Cardiac muscle cell (in vitro differentiated cells and primary cell): ENCODE measurements around the gene HS2ST1. TPM values are rescaled to one million over a fixed set of nuclear protein-coding genes. Genes with fewer than 3 reads are reported as not detected.
A peak's percentile ranks its signal among the peaks of the same experiment; 100 is the strongest.

ENCODE experiments used
- DNase-seq, 2 donors: peaks; one replicate each; pipeline versions ENCODE4 v3.0.0 to v3.0.0-alpha.2; 2010 to 2017; ENCODE audit warnings: low read depth in 1 of 2, low spot score in 1 of 2
- H3K27ac ChIP-seq: fragments of 200-600 bp; sonication (generic); 2 replicates; pipeline ENCODE4 v1.5.1; 2016
- H3K27me3 ChIP-seq: fragments of 200-600 bp; sonication (generic); 2 replicates; pipeline ENCODE4 v1.6.0; 2016; ENCODE audit warnings: control low read depth
- H3K36me3 ChIP-seq: fragments of 200-600 bp; sonication (generic); 2 replicates; pipeline ENCODE4 v1.5.1; 2016; ENCODE audit warnings: control low read depth
- H3K4me1 ChIP-seq: fragments of 200-600 bp; sonication (generic); 2 replicates; pipeline ENCODE4 v1.8.1; 2017; ENCODE audit warnings: low read depth, mild to moderate bottlenecking, mixed run types
- H3K4me3 ChIP-seq: fragments of 200-600 bp; sonication (generic); 2 replicates; pipeline ENCODE4 v1.5.1; 2016; ENCODE audit warnings: mild to moderate bottlenecking
- H3K9me3 ChIP-seq: fragments of 200-600 bp; sonication (generic); 2 replicates; pipeline ENCODE4 v1.5.1; 2017; ENCODE audit warnings: low read depth, mild to moderate bottlenecking, control low read depth
- CTCF ChIP-seq: IDR thresholded peaks from 2 replicates; pipeline ENCODE4 v1.5.1; 2012; ENCODE audit warnings: low read depth, mild to moderate bottlenecking, low read length
- polyA plus RNA-seq: library from polyadenylated mRNA; unstranded; fragments of >200 nt; fragmentation: Nextera tagmentation; extraction: Ambion mirVana; gene quantifications from 2 replicates; pipeline ENCODE4 v1.2.1, GENCODE V29; 2016
- total RNA-seq: library from RNA; depleted of rRNA; stranded (reverse); fragments of >200 nt; gene quantifications from 2 replicates; pipeline ENCODE4 v1.2.3, GENCODE V29; 2016

The HS2ST1 gene
- total and polyA plus RNA-seq, 2 experiments from 2014 or later: 13.9 to 19.0 TPM

DNA sequence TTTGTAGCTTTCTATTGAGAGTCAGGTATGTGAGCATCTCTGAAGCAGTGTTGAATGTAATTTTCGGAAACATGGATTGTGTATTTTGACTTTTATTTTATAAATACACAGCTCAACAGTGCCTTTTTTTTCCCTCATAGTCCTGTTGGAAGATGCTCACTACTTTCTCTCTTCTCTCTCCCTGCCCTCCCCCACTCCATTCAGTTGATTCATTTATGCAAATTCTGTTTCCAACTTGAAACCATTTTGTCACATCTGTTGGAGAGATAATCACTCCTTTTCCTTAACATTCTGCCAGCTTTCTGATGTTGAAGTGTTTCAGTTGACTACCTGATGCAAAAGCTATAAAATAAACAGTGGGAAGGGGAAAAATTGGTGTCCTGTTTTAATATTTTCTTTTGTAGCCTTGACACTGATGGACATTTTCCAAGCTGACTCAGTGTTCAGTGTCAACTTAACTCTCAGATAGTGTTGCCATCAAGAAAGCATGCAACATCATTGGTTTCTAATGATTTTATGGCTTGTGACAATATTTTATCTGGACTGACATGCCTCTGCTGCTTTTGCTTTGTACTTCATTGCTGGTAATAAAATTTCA is 194.5 kb downstream of the HS2ST1 start:
- no peak for DNase-seq
- TF ChIP-seq CTCF: no peak
- H3K27ac ChIP-seq: no peak overlapping the region
- no peaks in the 10 kb centered on the region for H3K27me3 ChIP-seq
- H3K4me1 ChIP-seq: peaks cover 31% of the 10 kb centered on the region
- no peaks in the 10 kb centered on the region for H3K9me3 ChIP-seq
- H3K4me3 ChIP-seq: no peak overlapping the region
- no peaks in the 10 kb centered on the region for H3K36me3 ChIP-seq

DNA sequence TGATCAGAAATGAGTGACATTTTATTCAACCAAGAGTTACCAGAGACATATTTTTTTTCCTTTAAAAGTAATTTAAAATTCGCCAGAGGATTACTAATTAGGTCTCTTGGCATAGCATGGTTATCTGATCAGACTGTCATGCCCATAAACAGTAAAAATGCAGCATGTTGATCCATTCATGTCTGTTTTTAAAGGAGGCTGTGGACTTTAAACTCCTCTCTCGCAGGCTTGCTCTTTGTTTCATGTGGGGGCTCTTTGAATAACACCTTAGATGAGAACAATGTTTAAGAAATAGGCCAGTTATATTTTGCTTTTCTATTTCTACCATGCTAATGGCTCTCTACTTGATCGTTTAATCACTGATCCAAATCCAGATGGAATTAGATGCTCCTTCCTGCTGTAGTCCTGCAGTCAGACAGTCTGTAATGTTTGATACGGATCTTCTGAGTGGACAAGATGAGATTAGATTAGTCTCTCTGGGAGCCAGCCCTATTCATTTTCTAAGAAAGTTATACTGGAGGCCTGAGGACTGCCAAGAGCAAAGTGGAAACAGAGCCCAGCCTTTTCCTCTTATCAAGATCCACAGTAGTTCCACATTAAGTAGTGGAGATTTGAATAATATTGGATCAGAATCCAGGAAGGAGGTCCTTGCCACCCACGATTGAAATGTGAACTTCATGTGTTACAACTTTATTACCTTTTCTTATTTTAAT is 197.4 kb downstream of the HS2ST1 start:
- Histone ChIP-seq H3K36me3 (no peaks in the 10 kb centered on the region), H3K9me3 (no peaks in the 10 kb centered on the region), H3K4me3 (no peak overlapping the region), H3K27ac (no peak overlapping the region), H3K4me1 (peaks cover 22% of the 10 kb centered on the region), H3K27me3 (no peaks in the 10 kb centered on the region)
- DNase-seq: no peak
- no peak for TF ChIP-seq CTCF

DNA sequence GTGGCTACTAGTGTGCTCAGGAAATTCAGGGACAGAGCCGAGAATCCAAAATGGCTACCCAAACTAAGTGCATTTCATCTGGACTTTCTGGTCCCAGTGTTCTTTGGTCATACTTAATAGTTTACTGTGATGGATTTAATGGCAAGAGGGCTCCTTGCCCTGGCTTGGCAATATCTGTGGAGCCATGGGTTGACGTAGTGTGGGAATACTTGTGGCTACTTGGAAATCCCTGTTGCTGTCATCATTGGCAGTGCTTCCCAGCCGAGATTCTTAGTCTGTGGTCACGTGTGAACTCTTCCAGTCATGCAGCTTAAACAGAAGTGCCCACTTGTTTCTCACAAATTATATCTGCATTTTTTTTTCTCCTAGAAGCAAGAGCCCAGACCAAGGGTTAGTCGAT is 198.9 kb downstream of the HS2ST1 start:
- no peak for TF ChIP-seq CTCF
- Histone ChIP-seq H3K27me3 (no peaks in the 10 kb centered on the region), H3K36me3 (no peaks in the 10 kb centered on the region), H3K4me3 (no peak overlapping the region), H3K4me1 (peaks cover 22% of the 10 kb centered on the region), H3K27ac (no peak overlapping the region), H3K9me3 (no peaks in the 10 kb centered on the region)
- peak in 1 of 2 donors; percentile 90 for DNase-seq

DNA sequence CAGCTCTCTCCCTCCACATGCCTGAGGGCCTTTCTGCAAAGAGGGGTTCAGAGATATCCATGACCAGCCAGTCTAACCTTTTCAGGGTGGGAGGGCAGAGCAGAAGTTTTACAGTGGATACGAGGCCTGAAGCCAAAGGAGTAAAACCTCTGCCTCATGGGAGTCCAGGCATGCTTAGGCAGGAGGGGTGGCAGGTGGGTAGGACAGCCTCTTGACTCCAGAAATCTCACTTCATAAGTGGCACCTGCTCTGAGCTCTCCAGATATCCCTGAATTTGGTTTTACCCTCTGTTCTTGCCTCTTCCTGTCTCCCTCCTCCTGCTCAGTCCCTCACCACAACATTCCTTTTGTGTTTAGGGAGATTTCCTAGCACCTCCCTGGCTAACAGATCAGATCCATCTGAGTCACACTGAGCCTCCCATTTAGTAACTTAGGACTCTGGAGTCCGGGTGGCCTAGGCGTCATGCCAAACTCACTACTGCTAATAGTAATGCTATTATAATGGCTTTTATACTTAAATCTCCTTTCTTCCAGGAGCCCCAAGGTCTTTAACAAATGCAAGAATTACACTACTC is 201.0 kb downstream of the HS2ST1 start:
- Histone ChIP-seq H3K36me3 (no peaks in the 10 kb centered on the region), H3K4me1 (peaks cover 11% of the 10 kb centered on the region), H3K9me3 (no peaks in the 10 kb centered on the region), H3K27me3 (no peaks in the 10 kb centered on the region), H3K4me3 (no peak overlapping the region), H3K27ac (no peak overlapping the region)
- TF ChIP-seq CTCF: no peak
- peak in 1 of 2 donors; percentile 75 for DNase-seq

- no peak for DNase-seq
- no peaks in the 10 kb centered on the region for H3K9me3 ChIP-seq
- no peaks in the 10 kb centered on the region for H3K36me3 ChIP-seq
- TF ChIP-seq CTCF: no peak
- no peaks in the 10 kb centered on the region for H3K27me3 ChIP-seq
- H3K4me3 ChIP-seq: no peak overlapping the region
- peaks cover 8% of the 10 kb centered on the region for H3K4me1 ChIP-seq
- H3K27ac ChIP-seq: no peak overlapping the region
Measured at GRCh38 chr1:87115891-87116290, 201.5 kb downstream of the HS2ST1 start.
